Measurements from ENCODE around the gene TOB1.
A peak's percentile ranks its signal among the peaks of the same experiment; 100 is the strongest.
"Not testable (repeated sequence)": the region's sequence is repeated elsewhere in the genome, so short reads cannot be mapped to it uniquely, and the experiment has no call there.

The TOB1 gene

DNA sequence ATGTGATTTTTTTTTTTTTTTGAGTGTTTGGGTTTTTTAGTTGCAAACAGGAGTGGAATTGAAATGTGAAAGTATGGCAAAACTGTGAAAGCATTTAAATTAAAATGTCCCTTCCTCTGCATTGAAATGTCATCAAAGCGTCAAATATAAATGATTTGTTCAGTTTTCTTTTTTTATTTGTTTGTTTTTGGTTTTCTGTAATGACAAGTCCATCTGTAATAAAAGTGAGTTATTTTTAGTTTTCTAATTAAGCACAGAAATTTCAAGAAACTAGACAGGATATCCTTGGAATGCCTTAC lies 1.9 kb upstream of the TOB1 start:
- no peak for DNase-seq

DNA sequence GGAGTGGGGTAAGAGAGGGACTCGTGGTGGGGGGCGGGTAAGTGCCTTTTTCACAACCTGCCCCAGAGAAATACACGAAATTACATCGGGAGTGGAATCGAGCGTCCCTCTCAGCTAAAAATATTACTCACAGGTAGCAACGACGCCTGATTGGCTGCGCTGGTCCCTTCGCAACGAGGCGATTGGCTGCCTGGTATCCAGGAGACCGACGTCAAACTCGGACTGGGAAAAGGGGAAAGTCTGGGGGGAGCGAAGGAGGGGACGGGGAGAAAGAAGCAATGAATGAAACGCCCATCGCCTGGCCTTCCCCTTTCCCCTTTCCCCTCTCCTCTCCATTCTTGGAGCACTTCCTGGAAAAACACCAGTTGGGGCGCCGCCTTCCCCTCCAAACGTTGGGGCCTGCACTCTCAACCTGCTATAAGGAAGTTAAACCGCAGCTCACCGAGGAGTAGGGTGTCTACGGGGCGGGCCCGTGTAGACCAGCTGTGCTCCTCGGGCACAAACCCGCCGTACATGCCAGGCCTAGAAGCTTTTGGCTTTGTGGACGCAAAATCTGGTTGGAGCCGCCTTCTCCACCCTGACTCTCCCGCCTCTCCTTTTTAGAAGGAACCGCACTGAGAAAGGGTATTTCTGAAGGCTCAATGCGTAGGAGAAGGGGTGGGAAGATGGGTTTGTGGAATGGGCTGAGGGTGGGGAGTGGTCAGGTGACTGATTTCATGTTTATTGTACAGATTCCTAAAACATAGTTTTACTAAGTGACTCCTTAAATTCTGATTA lies 1.4 kb upstream of the TOB1 start:
- peak; percentile 95 for DNase-seq

DNA sequence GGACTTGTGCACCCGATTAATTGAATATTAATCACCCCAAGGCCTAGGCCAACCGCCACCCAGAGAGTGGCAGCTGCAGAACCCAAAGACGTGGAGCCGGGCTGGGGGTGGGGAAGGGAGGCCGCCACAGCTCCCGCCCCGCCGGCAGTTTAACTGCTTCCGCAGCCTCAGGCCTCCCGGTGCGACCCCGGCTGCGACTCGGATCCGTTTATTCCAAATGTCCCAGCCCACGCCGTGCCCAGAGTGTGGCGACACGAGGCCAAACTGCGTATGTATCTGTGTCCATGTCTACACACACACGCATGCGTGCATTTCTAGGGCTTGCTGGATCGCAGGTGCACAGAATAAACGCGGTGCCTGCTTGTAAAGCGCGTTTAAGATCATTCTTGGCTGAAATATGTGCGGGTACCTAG lies 802 bp upstream of the TOB1 start:
- peak; percentile 92 for DNase-seq

DNA sequence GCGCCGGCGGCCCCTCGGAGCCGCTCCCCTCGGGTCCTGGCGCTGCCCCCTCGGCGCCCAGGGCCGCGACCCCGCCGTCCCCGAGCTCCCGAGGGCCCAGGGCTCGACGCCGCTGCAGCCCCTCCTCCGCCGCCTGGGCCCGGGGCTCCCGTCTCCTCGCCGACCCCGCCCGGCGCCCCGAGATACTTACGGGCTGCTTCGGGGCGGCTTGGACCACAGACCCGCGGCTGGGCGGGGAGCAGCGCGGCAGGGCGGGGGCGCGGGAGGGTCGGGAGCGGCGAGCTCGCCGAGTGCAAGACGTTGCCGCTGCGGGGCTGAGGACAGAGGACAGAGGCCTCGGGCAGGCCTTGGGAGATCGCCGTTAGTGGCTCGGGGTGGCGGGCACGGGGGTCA lies 290 bp downstream of the TOB1 start:
- DNase-seq = no peak

DNA sequence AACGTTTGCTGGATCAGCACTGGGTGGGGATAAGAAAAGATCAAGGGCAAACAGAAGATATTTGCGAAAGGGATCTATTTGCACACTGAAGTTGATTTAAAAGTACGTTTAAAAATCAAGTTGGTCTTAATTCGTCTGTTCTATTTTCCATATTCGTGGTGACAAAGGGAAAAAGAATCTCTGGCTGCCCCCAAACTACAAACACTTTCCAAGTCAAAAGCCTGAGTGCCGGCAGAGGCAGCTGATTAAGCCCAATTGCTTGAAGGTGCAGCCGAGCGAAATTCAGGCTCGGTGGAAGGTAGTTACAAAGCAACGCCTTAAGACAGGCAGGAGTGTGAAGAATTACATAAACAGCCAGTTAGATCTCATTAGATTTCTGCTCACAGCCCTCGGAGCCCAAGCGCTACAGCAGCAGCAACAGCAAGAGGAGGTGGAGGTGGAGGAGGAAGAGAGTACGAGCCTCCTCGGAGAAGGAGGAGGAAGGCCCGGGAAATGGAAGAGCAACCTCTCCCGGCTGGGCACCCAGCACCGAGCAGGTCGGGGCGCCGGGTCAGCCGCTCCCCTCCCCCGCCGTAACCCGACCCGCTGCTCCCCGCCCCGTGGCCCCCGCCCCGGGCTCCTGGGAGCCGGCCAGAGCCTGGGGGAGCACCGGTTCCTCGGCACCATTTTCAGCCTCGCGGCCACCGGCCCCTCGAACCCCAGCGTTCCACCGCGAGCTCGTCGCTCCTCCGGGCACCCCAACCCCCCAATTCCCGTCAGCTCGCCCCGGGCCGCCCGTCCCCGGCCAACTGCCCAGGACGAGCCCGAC lies 890 bp downstream of the TOB1 start:
- DNase-seq = peak; percentile 57

DNA sequence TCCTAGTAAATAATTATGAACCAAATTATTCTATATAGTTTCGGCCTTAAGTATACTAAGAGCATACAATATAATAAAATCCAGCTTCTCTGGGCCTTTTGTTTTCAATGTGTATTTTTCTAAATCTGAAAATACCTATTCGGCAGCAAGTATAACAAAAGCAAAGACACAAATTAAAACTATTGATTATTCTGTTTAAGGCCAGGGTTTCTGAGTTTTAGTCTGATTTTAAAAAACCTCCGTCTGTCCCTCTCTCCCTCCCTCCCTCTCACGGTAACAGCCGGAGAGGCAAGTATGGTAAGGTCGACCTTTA lies 1.5 kb downstream of the TOB1 start:
- no peak for DNase-seq

DNA sequence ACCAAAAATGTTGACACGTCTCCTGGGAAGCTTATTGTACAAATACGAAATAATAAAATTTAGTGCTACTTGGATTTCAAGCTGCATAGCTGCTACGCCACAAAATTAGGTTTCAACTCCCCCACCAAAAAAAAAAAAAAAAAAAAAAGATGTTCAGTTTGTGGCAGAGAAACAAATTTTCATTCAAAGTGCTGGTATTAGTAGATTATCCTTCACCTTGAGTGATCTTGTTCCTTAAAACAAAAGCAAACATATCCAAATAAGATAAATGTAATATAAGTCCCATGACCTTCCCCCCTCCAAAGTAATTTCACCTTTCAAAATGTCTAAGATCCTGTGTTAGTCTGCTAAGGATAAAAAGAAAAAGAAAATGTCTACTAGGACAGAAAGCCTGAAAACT lies 2.2 kb downstream of the TOB1 start:
- DNase-seq = no peak

DNA sequence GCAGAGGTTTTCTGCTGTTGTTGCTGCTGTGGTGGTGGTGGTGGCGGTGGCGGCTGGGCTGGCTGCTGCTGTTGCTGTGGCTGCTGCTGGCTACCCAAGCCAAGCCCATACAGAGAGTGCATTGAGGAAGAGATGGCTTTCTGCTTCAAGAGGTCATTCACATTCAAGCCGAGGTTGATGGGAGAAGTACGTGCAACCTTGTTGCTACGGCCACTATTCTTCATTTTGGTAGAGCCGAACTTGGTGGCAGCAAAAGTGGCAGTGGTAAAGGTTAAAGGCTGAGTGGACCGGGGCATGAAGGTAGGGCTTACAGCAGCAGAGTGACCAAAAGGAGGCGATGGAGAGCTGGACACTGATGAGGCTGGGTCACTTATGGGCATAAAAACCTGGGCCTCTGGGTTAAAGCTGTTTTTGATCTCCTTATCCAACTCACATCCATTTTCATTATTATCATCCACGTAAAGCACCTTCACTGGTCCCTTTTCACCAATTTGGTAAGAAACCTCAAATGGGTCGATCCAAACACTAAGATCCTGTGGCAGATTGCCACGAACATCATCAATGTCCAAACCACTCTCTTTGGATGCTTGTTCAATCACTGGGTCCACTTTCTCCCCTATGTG lies 2.8 kb downstream of the TOB1 start:
- no peak for DNase-seq

DNA sequence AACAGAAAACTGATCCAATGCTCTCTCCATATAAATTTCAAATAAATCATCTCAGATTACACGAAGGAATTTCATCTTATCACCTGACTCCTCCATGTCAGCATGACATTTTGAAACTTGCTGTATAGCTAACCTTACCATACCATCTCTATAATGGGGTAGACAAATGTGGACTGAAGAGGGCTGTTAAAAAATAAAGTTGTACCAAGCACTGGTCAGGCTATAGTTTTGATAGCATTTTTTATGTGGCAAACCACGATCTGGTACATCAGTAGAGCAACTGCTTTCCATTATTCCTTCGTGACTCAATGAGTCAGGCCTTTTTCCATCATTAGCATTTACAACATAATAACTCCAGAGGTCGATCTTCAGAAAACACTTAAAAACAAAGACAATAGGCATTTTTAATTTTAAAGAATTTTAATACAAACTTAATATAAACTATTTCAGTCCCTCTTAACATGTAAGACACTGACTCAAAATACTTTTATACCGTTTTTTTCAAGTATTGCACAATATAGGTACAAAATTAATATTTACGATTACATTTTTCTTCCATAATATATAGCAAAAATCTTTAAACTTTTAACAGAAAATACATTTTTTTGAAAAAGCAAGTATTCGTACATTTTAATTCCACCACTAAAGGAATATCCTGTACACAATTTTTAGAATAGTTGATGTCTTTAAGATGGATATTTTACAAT lies 4.2 kb downstream of the TOB1 start:
- no peak for DNase-seq

DNA sequence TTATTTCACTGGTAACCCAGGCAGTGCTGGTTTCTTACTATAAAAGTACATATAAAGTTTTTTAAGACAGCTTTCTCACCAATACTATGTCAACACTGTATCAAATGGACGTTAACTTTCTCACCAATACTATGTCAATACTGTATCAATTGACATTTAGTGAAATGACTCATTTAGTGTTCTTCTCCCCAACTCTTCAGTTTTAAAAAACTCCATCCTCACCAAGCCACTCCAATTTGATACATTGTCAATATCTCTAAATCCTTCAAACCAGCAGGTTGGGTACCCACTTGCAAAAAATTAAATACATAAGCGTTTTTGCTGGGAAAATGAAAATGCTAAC lies 4.8 kb downstream of the TOB1 start:
- DNase-seq = no peak

DNA sequence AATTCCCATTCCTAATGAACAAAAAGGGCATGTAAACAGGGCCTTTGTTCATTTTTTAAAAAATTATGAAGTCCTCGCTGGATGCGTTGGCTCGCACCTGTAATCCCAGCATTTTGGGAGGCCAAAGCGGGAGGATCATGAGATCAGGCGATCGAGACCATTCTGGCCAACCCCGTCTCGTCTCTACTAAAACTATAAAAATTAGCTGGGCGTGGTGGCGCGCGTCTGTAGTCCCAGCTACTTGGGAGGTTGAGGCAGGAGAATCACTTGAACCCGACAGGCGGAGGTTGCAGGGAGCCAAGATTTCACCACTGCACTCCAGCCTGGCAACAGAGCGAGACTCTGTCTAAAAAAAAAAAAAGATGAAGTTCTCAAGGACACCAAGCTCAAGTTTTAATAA lies 6.4 kb downstream of the TOB1 start:
- not testable (repeated sequence) for DNase-seq

DNA sequence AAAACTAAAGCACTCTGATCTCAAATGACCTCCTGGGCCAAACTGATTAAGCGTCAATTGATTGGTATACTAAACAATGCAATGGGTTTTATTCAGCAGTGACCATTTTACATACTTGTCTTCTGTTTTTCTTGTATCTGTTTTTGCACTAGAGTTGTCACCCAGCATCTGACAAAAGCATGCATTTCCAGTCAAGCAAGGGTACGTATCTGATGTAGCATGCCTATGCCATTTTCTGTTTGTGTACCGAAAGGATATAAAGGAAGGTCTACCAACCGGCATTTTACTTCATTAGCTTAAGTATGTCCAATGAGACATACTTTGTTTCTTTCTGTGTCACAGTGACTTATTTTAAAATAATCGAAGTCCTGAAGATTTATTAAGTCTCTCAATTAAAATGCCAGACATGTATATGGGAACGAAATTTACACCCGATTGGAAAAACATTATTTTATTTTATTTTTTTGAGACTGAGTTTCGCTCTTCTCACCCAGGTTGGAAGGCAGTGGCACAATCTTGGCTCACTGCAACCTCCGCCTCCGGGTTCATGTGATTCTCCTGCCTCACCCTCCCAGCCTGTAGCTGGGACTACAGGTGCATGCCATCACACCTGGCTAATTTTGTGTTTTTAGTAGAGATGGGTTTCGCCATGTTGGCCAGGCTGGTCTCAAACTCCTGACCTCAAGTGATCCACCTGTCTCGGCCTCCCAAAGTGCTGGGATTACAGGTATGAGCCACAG lies 7.5 kb downstream of the TOB1 start:
- DNase-seq = no peak

DNA sequence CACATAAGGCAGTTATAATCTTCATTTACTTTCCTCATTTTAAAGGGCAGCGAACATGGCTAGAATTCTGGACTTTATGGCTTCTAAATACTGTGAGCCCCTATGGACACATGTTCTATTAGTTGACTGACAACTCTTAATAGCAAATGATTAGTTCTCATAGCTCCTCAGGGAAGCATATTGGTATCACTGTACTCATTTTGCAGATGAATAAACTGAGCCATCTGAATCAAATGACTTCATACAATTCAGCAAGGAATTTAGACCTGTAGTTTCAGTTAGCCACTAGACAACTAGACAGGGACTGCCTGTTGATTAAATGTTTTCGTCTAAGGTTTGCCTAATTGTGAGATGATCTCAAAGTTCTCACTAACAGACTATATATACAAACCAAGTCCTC lies 9.7 kb downstream of the TOB1 start:
- DNase-seq = no peak

DNA sequence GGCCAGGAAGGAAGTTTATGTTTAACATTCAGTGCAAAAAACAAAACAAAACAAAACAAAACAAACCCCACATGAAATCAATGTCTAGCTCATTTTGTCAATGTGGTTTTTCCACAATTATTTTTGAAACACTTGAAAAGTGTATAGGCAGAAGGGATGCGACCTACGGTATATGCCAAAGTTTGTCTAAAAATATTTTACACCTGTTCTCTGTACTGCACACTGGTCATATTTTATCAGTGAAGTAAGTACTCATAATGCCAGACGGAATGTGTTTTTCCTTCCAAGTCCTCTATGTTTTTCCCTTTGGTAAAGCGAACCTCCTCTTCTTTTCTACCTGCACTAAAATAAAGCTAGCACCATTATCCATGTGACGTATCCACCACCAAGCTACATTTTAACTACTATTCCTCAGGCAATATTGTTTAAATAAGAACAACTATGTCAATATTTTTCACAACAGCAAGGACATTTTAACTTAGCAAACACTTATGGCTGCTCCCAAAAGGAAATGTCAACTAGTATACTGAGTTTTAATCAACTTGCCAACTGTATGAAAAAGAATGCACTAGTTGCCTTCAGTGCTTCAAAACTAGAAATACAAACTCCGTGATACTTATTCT lies 10.3 kb downstream of the TOB1 start:
- no peak for DNase-seq

DNA sequence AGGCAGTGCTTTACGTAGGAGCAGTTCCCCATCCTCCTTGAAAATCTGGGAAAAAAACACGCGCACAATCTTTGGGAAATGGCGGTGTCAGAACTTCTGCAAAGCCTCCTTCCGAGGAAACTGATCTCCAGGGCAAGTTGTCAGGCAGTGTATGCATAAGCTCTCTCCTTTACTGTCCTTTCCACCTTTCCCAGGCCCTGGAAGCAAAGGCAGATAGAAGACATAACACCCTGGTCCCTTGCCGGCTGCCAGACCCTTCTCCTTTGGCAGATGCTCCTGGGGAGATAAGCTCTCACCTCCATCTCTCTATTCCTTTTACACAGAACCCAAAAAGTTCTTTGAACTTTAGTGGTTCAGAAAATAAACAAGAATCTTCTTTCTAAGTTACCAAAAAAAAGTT lies 12.4 kb downstream of the TOB1 start:
- no peak for DNase-seq

DNA sequence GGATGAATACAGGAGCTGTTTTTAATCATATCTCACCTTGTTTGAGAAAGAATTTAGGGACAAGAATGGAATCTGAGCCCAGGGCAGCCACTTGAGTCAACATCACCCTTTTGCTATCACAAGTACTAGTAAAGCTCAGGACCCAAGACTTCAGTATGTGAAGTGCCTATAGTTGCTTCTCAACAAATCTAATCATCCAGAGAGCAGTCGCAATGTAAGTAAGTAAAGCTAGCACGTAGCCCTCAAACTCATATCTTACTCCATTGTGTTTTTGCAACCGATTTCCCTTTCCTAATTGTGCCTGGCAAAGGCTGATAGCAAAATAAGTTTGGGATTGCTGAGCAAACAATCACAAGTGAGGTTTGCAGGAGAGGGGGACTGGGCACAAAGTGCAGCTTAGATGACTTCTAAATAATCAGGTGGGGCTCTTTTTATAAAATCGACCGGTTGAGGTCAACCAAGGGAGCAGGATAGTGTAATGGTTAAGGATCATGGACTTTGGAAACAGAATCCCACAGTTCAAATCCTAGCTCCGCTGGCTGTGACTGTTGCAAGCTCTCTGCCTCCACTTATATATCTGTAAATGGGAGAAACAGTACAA lies 13.0 kb downstream of the TOB1 start:
- no peak for DNase-seq

DNA sequence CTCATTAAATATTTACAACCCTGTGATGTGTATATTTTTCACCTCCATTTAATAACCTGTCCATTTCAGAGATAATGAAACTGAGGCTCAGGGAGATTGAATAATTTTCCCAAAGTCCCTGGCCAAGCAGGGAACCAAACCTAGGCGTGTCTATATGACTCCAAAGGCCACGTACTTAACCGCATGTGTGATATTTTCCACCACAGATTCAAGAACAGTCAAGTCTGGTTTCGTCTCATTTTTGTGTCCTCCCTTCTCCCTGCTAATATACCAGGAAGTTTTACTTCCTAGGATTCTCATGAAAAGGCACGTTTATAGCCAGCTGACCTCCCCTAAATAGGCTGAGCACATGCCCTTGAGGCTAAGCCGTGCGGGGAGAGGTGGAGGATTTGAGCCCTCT lies 15.5 kb downstream of the TOB1 start:
- no peak for DNase-seq

DNA sequence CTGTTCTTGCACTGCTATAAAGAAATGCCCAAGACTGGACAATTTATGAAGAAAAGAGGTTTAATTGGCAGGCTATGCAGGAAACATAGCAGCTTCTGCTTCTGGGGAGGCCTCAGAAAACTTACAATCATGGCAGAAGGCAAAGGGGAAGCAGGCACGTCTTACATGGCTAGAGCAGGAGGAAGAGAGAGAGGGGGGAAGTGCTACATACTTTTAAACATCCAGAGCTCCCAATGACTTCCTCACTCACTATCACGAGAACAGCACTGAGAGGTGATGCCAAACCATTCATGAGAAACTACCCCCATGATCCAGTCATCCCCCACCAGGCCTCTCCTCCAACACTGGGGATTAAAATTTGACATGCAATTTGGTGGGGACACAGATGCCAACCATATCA lies 17.4 kb downstream of the TOB1 start:
- DNase-seq = no peak

DNA sequence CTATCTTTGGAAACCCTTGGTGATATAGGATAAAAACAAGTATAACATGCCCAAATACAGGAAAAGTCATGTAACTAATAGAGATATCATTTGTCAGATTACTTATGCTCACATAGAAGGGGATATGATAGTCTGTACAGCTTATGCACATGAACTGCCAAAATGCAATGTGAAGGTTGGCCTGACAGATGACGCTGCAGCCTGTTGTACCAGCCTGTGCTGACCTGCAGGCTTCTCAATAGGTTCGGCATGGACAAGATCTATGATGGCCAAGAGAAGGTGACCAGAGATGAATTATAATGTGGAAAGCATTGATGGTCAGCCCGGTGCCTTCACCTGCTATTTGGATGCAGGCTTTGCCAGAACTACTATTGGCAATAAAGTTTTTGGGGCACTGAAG lies 18.1 kb downstream of the TOB1 start:
- no peak for DNase-seq

DNA sequence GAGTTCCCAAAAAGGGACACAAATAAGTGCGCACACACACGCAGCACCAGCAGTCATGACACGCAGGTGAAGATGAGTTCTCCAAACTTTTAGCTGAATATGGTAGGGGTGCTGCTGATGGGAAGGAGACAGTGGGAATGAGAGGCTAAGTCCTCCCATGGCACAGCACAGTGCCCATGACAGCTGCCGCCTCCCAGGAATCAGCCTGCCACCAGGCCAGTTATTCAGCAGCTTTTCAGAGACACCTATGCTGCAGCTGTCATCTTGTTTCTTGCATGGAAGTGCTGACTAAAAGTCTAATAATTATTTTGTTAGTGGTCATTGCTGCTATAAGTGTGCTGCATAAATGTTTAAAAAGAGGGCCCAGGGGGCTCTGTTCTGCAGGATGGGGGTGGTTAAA lies 18.6 kb downstream of the TOB1 start:
- DNase-seq = no peak

DNA sequence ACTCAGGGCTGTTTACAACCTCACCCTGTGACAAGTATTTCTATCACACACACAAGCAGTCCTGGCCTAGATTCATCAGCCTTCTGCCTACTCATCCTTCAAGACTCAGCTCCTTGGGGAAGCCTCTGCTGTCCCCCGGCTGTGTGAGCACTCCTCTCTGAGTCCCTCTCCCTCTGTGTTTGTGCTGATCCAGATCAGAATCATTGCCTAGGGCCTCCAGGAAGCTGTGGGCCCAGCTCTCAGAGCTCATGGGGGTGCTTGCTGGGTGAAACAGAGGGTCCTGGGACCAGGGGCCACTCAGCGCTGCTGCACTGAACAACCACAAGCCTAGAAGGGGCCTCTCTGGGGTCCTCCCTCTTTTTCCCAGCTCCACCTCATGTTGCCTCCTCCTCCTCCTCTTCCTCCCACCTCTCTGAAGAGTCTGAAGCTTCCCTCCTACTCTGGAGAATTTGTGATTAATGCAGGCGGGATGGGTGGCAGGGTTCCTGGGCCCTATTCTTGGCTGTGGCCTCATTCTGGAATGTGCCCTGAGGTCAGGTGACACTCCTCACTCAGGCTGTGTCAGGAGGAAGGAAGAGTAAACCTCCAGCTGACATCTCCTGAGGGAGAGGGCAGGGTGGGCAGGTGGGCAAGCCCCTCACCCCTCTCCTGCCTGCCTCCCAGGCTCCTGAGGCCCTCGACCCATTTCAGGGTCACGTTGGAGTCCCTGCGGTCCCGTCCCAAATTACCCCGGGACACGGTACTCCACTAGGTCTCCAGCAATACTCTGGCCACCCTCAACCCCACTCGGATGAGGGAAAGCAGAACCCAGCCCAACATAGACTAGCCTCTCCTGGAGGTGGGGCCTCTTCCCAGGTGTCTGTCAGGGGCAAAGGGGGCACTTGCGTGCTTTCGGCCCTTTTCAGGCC lies 20.7 kb downstream of the TOB1 start:
- DNase-seq = no peak

All from NCI-H2171 treated with DMSO at 0.1 percent for 48 hours (cell line).